Measurements from ENCODE around the gene OSBPL3.

GRCh38 chr7:24912874-24913514 lies 67.0 kb downstream of the OSBPL3 start:
- no peak for TF ChIP-seq CTCF (IDR thresholded peaks at IDR 0.05)
- no peak for TF ChIP-seq POLR2A (IDR thresholded peaks at IDR 0.05)

All from body of pancreas (tissue), 4 donors.